ENCODE measurements around the gene GFER. TPM values are rescaled to one million over a fixed set of nuclear protein-coding genes. Genes with fewer than 3 reads are reported as not detected.

GFER gene
- total RNA-seq, 1 donor from 2014 or later, result 18.7 TPM

GRCh38 chr16:1990101-1990350 is 6.0 kb downstream of the GFER start:
- no peak for DNase-seq (ENCODE audit: extremely low read depth, low read depth, low spot score)

GRCh38 chr16:1990351-1991134 is 6.5 kb downstream of the GFER start:
- no peak for DNase-seq (ENCODE audit: extremely low read depth, low read depth, low spot score)

DNA sequence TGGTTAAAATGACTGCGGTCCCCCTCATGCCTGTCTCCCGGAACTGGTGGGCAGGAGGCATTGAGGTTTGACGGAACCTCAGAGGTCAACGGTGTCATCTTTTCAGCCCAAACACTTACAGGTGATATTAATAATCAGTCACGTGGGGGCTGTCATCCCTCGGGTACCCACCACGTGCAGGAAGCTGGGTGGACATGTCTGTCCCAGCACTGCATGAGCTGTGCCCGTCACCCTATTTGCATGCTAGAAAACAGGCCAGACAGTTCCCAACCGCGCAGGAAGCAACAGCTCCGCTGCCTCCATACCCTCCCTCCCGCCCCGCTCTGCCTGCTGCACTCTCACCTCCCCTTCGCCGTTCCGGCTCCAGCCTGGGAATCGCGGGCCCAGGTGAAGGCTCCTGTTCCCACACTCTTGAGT is 7.2 kb downstream of the GFER start:
- DNase-seq (ENCODE audit: extremely low read depth, low read depth, low spot score), result no peak

DNA sequence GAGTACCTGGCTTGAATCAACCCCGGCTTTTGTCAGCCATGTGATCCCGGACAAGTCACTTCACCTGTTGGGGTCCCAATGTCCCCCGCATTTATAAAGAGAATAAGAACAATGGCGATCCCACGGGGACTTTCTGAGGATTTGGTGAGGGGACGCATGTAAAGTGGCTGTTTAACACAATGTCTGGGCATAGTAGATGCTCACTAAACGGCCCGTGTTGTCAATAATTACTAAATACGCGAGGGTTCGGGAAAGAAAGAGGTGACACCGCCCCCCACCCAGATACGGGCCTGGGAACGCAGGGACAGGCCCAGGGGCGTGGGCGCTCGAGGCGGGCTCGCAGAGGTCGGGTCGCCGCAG is 7.6 kb downstream of the GFER start:
- DNase-seq (ENCODE audit: extremely low read depth, low read depth, low spot score), result no peak

DNA sequence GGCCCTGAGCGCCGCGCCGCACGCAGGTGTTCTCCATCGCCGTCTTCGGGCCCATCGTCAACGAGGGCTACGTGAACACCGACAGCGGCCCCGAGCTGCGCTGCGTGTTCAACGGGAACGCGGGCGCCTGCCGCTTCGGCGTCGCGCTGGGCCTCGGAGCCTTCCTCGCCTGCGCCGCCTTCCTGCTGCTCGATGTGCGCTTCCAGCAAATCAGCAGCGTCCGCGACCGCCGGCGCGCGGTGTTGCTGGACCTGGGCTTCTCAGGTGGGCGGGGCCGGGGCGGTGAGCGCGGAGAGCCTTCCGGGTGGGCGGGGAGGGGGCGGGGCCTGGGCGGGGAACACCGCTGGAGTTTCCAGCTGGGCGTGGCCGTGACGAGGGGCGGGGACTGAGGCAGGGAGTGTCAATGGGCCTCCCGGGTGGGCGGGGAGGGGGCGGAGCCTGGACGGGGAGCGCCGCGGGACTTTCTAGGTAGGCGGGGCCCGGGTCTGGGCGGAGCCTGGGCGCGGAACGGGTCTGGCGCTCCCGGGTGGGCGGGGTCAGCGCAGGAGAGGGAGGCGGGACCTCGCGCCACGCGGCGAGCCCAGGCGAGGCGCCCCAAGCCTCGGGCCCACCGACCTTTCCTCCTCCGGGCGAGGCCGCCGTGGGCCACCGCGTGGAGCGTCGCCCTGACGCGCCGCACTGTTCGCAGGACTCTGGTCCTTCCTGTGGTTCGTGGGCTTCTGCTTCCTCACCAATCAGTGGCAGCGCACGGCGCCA is 8.1 kb downstream of the GFER start:
- no peak for DNase-seq (ENCODE audit: extremely low read depth, low read depth, low spot score)

GRCh38 chr16:1992704-1993317 is 8.8 kb downstream of the GFER start:
- no peak for DNase-seq (ENCODE audit: extremely low read depth, low read depth, low spot score)

GRCh38 chr16:1993731-1994131 is 9.7 kb downstream of the GFER start:
- DNase-seq (ENCODE audit: extremely low read depth, low read depth, low spot score), result no peak

GRCh38 chr16:1997494-1998359 is 13.7 kb downstream of the GFER start:
- DNase-seq (ENCODE audit: extremely low read depth, low read depth, low spot score), result no peak

GRCh38 chr16:1998360-1998835 is 14.4 kb downstream of the GFER start:
- DNase-seq (ENCODE audit: extremely low read depth, low read depth, low spot score), result no peak

DNA sequence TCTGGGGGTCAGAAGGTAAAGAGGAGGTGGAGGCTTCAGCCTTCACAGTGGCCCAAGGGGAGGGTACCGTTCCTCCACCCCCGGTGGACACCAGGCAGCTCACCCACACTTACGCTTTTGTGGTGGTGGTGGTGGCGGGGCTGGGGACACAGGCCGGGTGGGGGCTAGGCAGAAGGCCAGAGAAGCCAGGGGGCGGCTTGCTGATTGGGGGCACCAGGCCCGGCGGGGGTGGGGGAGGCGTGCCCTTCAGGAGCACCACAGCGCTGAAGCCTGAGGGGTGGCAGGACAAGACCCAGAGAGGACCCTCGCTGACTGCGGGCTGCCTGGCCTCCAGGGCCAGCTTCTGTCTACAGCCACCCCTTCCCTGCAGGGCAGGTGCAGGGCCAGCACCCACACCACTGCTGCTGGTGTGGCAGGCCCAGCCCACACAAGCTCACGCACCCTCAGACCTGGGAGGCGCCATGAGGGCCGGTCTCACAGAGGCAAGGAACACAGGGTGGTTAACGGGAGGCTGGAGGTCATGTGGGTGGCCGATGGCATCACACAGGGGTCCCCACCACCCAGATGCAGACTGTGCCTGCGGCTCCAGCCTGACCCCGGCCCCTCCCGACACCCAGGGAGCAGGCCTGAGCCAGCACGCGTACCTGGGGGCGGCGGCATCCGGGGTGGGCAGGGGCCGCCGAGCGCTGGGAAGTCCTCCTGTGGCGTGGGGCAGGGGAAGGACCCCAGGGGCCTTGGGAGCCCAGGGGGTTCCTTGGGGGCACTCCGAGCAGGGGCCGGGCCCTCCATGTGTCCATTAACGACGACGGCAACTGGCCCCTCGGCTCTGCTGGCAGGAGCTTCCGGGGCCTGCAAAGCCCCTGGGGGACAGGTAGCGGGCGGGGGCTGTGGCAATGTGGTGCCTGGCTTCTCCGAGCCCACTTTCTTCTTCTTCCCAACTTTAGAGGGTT is 15.1 kb downstream of the GFER start:
- DNase-seq (ENCODE audit: extremely low read depth, low read depth, low spot score), result no peak

- DNase-seq (ENCODE audit: extremely low read depth, low read depth, low spot score), result no peak
These were observed 16.0 kb downstream of the GFER start for GRCh38 chr16:1999866-2000514.

- no peak for DNase-seq (ENCODE audit: extremely low read depth, low read depth, low spot score)
These were observed 17.0 kb downstream of the GFER start for GRCh38 chr16:2001035-2001434.

GRCh38 chr16:2001456-2002355 is 17.7 kb downstream of the GFER start:
- DNase-seq (ENCODE audit: extremely low read depth, low read depth, low spot score), result no peak

DNA sequence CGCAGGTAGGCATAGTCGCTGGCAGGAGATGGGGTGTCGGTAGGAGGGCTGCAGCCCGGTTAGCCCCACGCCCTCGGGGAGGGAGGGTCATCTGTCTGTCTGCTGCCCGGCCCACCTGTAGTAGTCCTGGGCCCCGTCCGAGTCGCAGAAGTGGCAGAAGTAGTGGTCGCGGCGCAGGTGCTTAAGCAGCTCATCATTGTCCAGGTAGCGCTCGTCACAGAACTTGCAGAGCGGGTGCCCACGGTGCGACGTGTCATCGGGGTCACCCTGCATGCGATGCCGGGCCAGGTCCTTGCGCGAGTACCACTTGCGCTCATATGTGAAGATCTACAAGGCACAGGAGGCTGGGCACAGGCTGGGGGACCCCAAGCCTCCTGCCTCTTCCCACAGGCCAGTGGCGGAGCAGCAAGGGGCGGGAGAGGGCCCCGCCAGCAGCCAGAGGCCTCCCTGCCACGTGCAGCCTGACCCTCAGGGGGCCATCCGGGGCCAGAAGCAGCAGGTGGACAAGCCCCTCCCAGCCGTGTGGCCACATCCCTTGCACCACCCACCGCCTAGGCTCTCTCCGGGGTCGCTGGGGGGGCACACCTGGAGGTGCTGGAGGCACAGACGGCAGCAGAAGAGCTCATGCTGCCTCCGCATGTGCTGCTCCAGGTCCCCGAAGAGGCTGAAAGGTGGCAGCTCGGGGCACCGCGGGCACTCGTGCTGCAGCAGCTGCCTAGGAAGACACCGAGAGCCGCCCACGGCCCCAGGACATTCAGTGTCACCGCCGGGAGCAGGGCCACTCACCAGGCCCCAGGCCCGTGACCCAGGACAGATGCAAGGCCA is 18.6 kb downstream of the GFER start:
- DNase-seq (ENCODE audit: extremely low read depth, low read depth, low spot score), result no peak

DNA sequence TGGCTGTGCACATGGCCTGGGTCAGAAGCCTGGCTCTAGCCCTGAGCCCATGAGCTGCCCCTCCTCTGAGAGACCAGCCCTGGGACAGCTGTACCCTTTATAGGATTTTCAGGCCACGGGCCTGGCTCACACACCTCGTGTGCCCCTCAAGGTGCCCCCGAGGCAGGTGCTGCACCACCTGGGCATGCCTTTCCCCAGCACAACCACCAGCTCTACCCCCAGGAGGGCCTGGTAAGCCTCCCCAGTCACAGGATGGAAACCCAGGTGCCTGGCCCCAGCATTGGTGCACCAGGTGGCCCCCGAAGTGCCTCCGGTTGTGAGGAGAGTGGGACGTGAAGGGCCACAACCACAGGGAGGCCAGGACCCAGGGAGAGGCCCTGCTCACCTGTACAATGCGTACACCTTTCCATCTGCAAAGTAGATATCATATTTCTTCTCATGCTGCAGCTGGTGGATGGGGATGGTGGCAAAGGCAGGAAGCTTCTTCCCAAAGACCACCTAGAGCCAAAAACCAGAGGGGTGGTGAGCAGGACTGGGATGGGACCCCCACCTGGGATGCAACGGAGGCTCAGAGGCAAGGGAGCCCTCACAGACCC is 19.3 kb downstream of the GFER start:
- DNase-seq (ENCODE audit: extremely low read depth, low read depth, low spot score), result no peak

DNA sequence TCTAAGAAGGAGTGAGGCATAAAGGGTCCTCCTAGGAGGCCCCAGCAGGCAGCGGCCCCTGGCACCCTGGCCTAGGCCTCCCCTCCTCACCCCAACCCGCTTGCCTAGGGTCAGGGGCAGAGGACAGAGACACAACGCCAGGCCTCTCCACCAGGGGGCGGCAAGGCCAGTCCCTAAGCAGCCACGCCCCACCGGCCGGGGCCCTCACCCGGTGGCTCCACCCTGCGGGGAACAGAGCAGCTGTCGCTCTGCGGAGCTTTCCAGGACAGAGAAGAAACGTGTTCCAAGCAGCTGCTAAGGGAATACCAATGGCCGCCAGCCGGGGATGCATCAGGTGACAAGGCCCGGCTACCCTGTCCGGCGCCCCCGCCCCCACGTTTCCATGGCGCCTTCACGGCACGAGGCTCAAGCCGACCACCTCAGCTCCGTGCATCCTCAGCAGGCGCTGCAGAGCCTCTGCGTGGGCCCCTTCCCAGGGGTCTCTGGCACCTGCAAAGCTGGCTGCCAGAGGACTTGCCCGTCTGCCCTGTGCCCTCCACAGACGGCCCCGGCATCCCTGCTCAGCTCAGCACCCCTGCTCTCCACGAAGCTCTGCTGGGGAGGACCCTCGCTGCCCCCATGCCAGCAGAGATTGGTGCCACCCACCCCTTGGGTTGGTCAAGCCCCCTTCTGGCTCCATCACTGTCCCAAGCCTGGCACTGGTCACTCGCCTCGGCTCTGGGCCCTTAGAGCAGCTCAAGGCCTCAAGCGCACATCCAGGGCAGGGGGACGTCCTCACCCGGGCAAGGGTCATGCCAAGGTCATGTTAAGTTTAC is 20.0 kb downstream of the GFER start:
- no peak for DNase-seq (ENCODE audit: extremely low read depth, low read depth, low spot score)
